Glutamatergic neuron (in vitro differentiated cells): ENCODE results near the gene DOCK1. TPM values are rescaled to one million over a fixed set of nuclear protein-coding genes. Genes with fewer than 3 reads are reported as not detected.

Experiments
- DNase-seq: peaks from one replicate; pipeline ENCODE4 v3.0.0; 2022
- H3K27ac Mint-ChIP-seq: one replicate; pipeline ENCODE4 v1.8.0; 2020; ENCODE audit warnings: mild to moderate bottlenecking, mixed read lengths, inconsistent platforms; ENCODE audit not compliant: unreplicated experiment
- H3K27me3 Mint-ChIP-seq: one replicate; pipeline ENCODE4 v1.8.0; 2020; ENCODE audit warnings: mild to moderate bottlenecking, moderate library complexity, mixed read lengths, inconsistent platforms; ENCODE audit not compliant: unreplicated experiment
- H3K36me3 Mint-ChIP-seq: one replicate; pipeline ENCODE4 v1.8.0; 2020; ENCODE audit warnings: mild to moderate bottlenecking, mixed read lengths, inconsistent platforms; ENCODE audit not compliant: unreplicated experiment
- H3K4me1 Mint-ChIP-seq: one replicate; pipeline ENCODE4 v1.8.0; 2020; ENCODE audit warnings: mild to moderate bottlenecking, low read depth, mixed read lengths, inconsistent platforms; ENCODE audit not compliant: unreplicated experiment
- H3K4me3 Mint-ChIP-seq: one replicate; pipeline ENCODE4 v1.8.0; 2020; ENCODE audit warnings: mild to moderate bottlenecking, mixed read lengths, inconsistent platforms; ENCODE audit not compliant: unreplicated experiment
- H3K9me3 Mint-ChIP-seq: one replicate; pipeline ENCODE4 v1.8.0; 2020; ENCODE audit warnings: mild to moderate bottlenecking, moderate library complexity, mixed read lengths, inconsistent platforms; ENCODE audit not compliant: unreplicated experiment
- CTCF ChIP-seq: fragments of 200-600 bp; sonication (generic); IDR thresholded peaks from one replicate; pipeline ENCODE4 v1.5.0; 2021; ENCODE audit not compliant: partially characterized antibody, unreplicated experiment
- total RNA-seq: library from RNA; stranded (reverse); fragmentation: NEBNext Ultra II Directional; extraction: Animal tissue kit (Norgen Biotek cat#: 25700); gene quantifications from one replicate; pipeline ENCODE4 v1.2.1, GENCODE V29; 2021; ENCODE audit not compliant: unreplicated experiment

DOCK1 gene
- total RNA-seq, 1 donor from 2014 or later: 19.7 TPM

- TF ChIP-seq CTCF: no peak
- peaks cover 2% of the 10 kb centered on the region for H3K27me3 Mint-ChIP-seq
- peaks cover 5% of the 10 kb centered on the region for H3K4me1 Mint-ChIP-seq
- H3K4me3 Mint-ChIP-seq: no peak overlapping the region
- H3K27ac Mint-ChIP-seq: no peak overlapping the region
- no peaks in the 10 kb centered on the region for H3K36me3 Mint-ChIP-seq
- no peak for DNase-seq
- peaks cover 1% of the 10 kb centered on the region for H3K9me3 Mint-ChIP-seq
These were observed 509.9 kb downstream of the DOCK1 start for GRCh38 chr10:127415116-127415515.

GRCh38 chr10:127415901-127416581 lies 510.8 kb downstream of the DOCK1 start:
- Mint-ChIP-seq H3K27ac (no peak overlapping the region), H3K27me3 (peaks cover 2% of the 10 kb centered on the region), H3K36me3 (no peaks in the 10 kb centered on the region), H3K4me3 (no peak overlapping the region), H3K4me1 (peaks cover 1% of the 10 kb centered on the region), H3K9me3 (peaks cover 1% of the 10 kb centered on the region)
- TF ChIP-seq CTCF: no peak
- no peak for DNase-seq

- no peaks in the 10 kb centered on the region for H3K36me3 Mint-ChIP-seq
- H3K27ac Mint-ChIP-seq: no peak overlapping the region
- H3K27me3 Mint-ChIP-seq: peaks cover 2% of the 10 kb centered on the region
- DNase-seq: no peak
- no peak overlapping the region for H3K4me3 Mint-ChIP-seq
- peaks cover 1% of the 10 kb centered on the region for H3K4me1 Mint-ChIP-seq
- no peak for TF ChIP-seq CTCF
- H3K9me3 Mint-ChIP-seq: peaks cover 1% of the 10 kb centered on the region
These were observed 511.8 kb downstream of the DOCK1 start for GRCh38 chr10:127417031-127417430.

- Mint-ChIP-seq H3K27ac (no peak overlapping the region), H3K27me3 (peaks cover 2% of the 10 kb centered on the region), H3K9me3 (peaks cover 1% of the 10 kb centered on the region), H3K36me3 (no peaks in the 10 kb centered on the region), H3K4me3 (no peak overlapping the region), H3K4me1 (peaks cover 1% of the 10 kb centered on the region)
- TF ChIP-seq CTCF: no peak
- no peak for DNase-seq
These were observed 512.6 kb downstream of the DOCK1 start for GRCh38 chr10:127417686-127418401.
